Endothelial cell of umbilical vein (primary cell): ENCODE results near the gene ABCC4. TPM values are rescaled to one million over a fixed set of nuclear protein-coding genes. Genes with fewer than 3 reads are reported as not detected.

ENCODE experiments used
- BruUV-seq: library from RNA; stranded (reverse); fragments of 400-500 nt; replicated peaks from 2 replicates; lab custom pipeline; 2021; lab: Mats Ljungman, UMichigan
- CTCF ChIA-PET: fragments of 300-600, 350-600 bp; sonication (Branson Sonifier 250); formaldehyde crosslinking; loops from one replicate; lab custom pipeline; 2021; ENCODE audit warnings: antibody characterized with exemption, inconsistent platforms; lab: Charles Lee
- POLR2A ChIA-PET: fragments of 300-600, 350-600 bp; sonication (Branson Sonifier 250); formaldehyde crosslinking; loops from one replicate; lab custom pipeline; 2021; ENCODE audit warnings: antibody characterized with exemption, inconsistent platforms; lab: Charles Lee
- DNase-seq: peaks from one replicate; pipeline ENCODE4 v3.0.0-alpha.2; 2011; ENCODE audit warnings: low read depth, low spot score
- FAIRE-seq: peaks from 2 replicates; lab custom pipeline; 2011; peaks lifted over from hg19 to GRCh38; lab: Jason Lieb, UNC
- H2AFZ ChIP-seq: 2 replicates; pipeline ENCODE4 v1.6.0; 2012; ENCODE audit warnings: low read depth, low read length, control low read depth, inconsistent platforms
- H3K27ac ChIP-seq: 2 replicates; pipeline ENCODE4 v1.5.1; 2011; ENCODE audit warnings: low read depth, mild to moderate bottlenecking, control low read depth, low read length, moderate library complexity; ENCODE audit not compliant: insufficient read depth
- H3K27me3 ChIP-seq, 2 experiments: 2 replicates each; pipeline versions ENCODE4 v1.6.0 to v1.6.1; 2011; ENCODE audit warnings: low read length in 2 of 2, mixed read lengths in 1 of 2; ENCODE audit not compliant: control insufficient read depth in 2 of 2, insufficient read depth in 2 of 2
- H3K36me3 ChIP-seq, 2 experiments: 2 replicates in 1 of 2; 3 replicates in 1 of 2; pipeline ENCODE4 v1.5.1; 2011; ENCODE audit warnings: low read length in 2 of 2, mild to moderate bottlenecking in 1 of 2, moderate library complexity in 1 of 2; ENCODE audit not compliant: control insufficient read depth in 2 of 2, insufficient read depth in 2 of 2; ENCODE audit errors: extremely low read depth in 1 of 2
- H3K4me1 ChIP-seq: 3 replicates; pipeline ENCODE4 v1.5.1; 2011; ENCODE audit warnings: mild to moderate bottlenecking, low read length; ENCODE audit not compliant: control insufficient read depth, insufficient read depth; ENCODE audit errors: extremely low read depth
- H3K4me2 ChIP-seq: 2 replicates; pipeline ENCODE4 v1.6.1; 2011; ENCODE audit warnings: low read length, control low read depth, mixed read lengths; ENCODE audit not compliant: insufficient read depth
- H3K4me3 ChIP-seq, 3 experiments: fragments of 200-600 bp in 1 of 3; sonication (generic), shearing (Covaris generic) in 1 of 3; replicated peaks in 1 of 3; 2 replicates each; pipeline ENCODE4 v1.5.1; 2011 to 2016; ENCODE audit warnings: control low read depth in 3 of 3, low read length in 3 of 3, mild to moderate bottlenecking in 2 of 3, inconsistent platforms in 1 of 3, low read depth in 1 of 3, moderate library complexity in 1 of 3; ENCODE audit not compliant: insufficient read depth in 1 of 3
- H3K79me2 ChIP-seq: 2 replicates; pipeline ENCODE4 v1.6.0; 2012; ENCODE audit warnings: low read length, inconsistent platforms; ENCODE audit not compliant: control insufficient read depth, insufficient read depth
- H3K9ac ChIP-seq: replicated peaks from 2 replicates; pipeline ENCODE3; 2011; ENCODE audit warnings: low read length, control low read depth; ENCODE audit not compliant: insufficient read depth; ENCODE audit errors: extremely low read depth
- H3K9me1 ChIP-seq: replicated peaks from 3 replicates; pipeline ENCODE4 v1.6.0; 2011; ENCODE audit warnings: mild to moderate bottlenecking, low read length; ENCODE audit not compliant: control insufficient read depth, insufficient read depth; ENCODE audit errors: extremely low read depth
- H3K9me3 ChIP-seq: replicated peaks from 2 replicates; pipeline ENCODE4 v1.5.1; 2012; ENCODE audit warnings: low read length, inconsistent platforms; ENCODE audit not compliant: control insufficient read depth, insufficient read depth
- H4K20me1 ChIP-seq: replicated peaks from 2 replicates; pipeline ENCODE3; 2011; ENCODE audit warnings: mild to moderate bottlenecking, low read length; ENCODE audit not compliant: control insufficient read depth, insufficient read depth; ENCODE audit errors: extremely low read depth
- CTCF ChIP-seq, 2 donors: IDR thresholded peaks; 1 replicate in 1 of 2; 2 replicates in 1 of 2; pipeline ENCODE4 v1.5.1; 2011; ENCODE audit warnings: low read length in 2 of 2, mild to moderate bottlenecking in 2 of 2, moderate library complexity in 2 of 2, control low read depth in 1 of 2, inconsistent platforms in 1 of 2, low read depth in 1 of 2; ENCODE audit not compliant: insufficient read depth in 1 of 2; ENCODE audit errors: extremely low read depth in 1 of 2
- EZH2 ChIP-seq: IDR thresholded peaks from 2 replicates; pipeline ENCODE4 v1.6.1; 2012; ENCODE audit warnings: borderline replicate concordance, low read depth, mild to moderate bottlenecking, moderate library complexity, low read length, inconsistent platforms; ENCODE audit not compliant: severe bottlenecking
- FOS ChIP-seq: IDR thresholded peaks from 2 replicates; pipeline ENCODE4 v1.6.1; 2011; ENCODE audit warnings: mild to moderate bottlenecking, low read length, moderate library complexity, borderline replicate concordance; ENCODE audit not compliant: insufficient read depth
- JUN ChIP-seq: IDR thresholded peaks from 2 replicates; pipeline ENCODE4 v1.6.1; 2011; ENCODE audit warnings: borderline replicate concordance, low read depth; ENCODE audit not compliant: insufficient read length, insufficient read depth
- MAX ChIP-seq: IDR thresholded peaks from 2 replicates; pipeline ENCODE4 v1.6.1; 2011; ENCODE audit not compliant: insufficient read depth, insufficient read length
- MYC ChIP-seq: IDR thresholded peaks from one replicate; pipeline ENCODE4 v1.6.1; 2011; ENCODE audit warnings: mild to moderate bottlenecking, low read depth, low read length
- POLR2A ChIP-seq: IDR thresholded peaks from 2 replicates; pipeline ENCODE4 v1.6.1; 2012; ENCODE audit warnings: low read depth, mild to moderate bottlenecking, control low read depth, low read length
- POLR2AphosphoS5 ChIP-seq: IDR thresholded peaks from 2 replicates; pipeline ENCODE4 v1.6.1; 2012; ENCODE audit warnings: low read depth, mild to moderate bottlenecking, control low read depth, low read length, moderate library complexity; ENCODE audit not compliant: insufficient read depth
- dilution Hi-C: fragments of 300-500 bp; cut with MboI; formaldehyde crosslinking; loops from one replicate; pipeline ENCODE4 v1.15.0; 2019; ENCODE audit warnings: low sequenced_read_pairs; ENCODE audit not compliant: extremely low pct_ligation_motif_present
- intact Hi-C: fragments of 100-400 bp; cut with micrococcal nuclease; formaldehyde crosslinking; loops from one replicate; pipeline ENCODE4 v1.10.0; 2022
- polyA plus RNA-seq, 4 experiments: library from polyadenylated mRNA; depleted of rRNA in 3 of 4; stranded (reverse) in 3 of 4; unstranded in 1 of 4; fragments of >200 nt; gene quantifications; 2 replicates each; pipeline versions ENCODE4 v1.2.1 to v1.2.3, GENCODE V29; 2011 to 2012; ENCODE audit warnings: missing spikeins in 1 of 4
- total RNA-seq: library from RNA; stranded (reverse); gene quantifications from 2 replicates; pipeline ENCODE4 v1.2.3, GENCODE V29; 2021

The ABCC4 gene
- total and polyA plus RNA-seq, 2 donors (not counting 3 experiments of a cell fraction or from before 2014, with no cell fraction given) = 9.2 to 15.9 TPM

- H3K27ac ChIP-seq = no peak overlapping the region
- no peaks in the 10 kb centered on the region for H3K9me3 ChIP-seq
- no peaks in the 10 kb centered on the region for H3K79me2 ChIP-seq
- no peak overlapping the region for H3K9ac ChIP-seq
- H3K4me3 ChIP-seq = no peak overlapping the region
- H3K27me3 ChIP-seq = no peaks in the 10 kb centered on the region
- FAIRE-seq = no peak
- dilution Hi-C loops (no loop called here), intact Hi-C loops (no loop called here)
- no peaks in the 10 kb centered on the region for H3K9me1 ChIP-seq
- no TSS peak for BruUV-seq
- TF ChIP-seq EZH2 (no peak), CTCF (IDR thresholded peaks at IDR 0.05; ENCODE audit: extremely low read depth in 1 of 2, insufficient read depth in 1 of 2, low read depth in 1 of 2, low read length in 2 of 2) (no peak), POLR2A (no peak)
- ChIA-PET CTCF (no interaction called here), POLR2A (interaction anchor here (0.7 kb wide), 1 partner anchor 212 kb away, joined by 8 read pairs; no protein-coding TSS in a partner anchor)
- H4K20me1 ChIP-seq = no peaks in the 10 kb centered on the region
- H3K36me3 ChIP-seq = no peaks in the 10 kb centered on the region
- H3K4me1 ChIP-seq = peaks cover 6% of the 10 kb centered on the region
- H3K4me2 ChIP-seq = no peak overlapping the region
- H2AFZ ChIP-seq = no peak overlapping the region
- no peak for DNase-seq
Measured at GRCh38 chr13:95217920-95218830, 83.1 kb downstream of the ABCC4 start.

- no peaks in the 10 kb centered on the region for H3K79me2 ChIP-seq
- H3K4me2 ChIP-seq = no peak overlapping the region
- no TSS peak for BruUV-seq
- H3K4me3 ChIP-seq = no peak overlapping the region
- FAIRE-seq = no peak
- no peak for DNase-seq
- dilution Hi-C loops (no loop called here), intact Hi-C loops (no loop called here)
- TF ChIP-seq CTCF (IDR thresholded peaks at IDR 0.05; ENCODE audit: extremely low read depth in 1 of 2, insufficient read depth in 1 of 2, low read depth in 1 of 2, low read length in 2 of 2) (no peak), MYC (no peak), POLR2AphosphoS5 (no peak), MAX (no peak), POLR2A (no peak), JUN (no peak), EZH2 (no peak), FOS (no peak)
- no peaks in the 10 kb centered on the region for H4K20me1 ChIP-seq
- H3K36me3 ChIP-seq = no peaks in the 10 kb centered on the region
- H3K9me3 ChIP-seq = no peaks in the 10 kb centered on the region
- H2AFZ ChIP-seq = no peak overlapping the region
- H3K27ac ChIP-seq = no peak overlapping the region
- H3K9me1 ChIP-seq = no peaks in the 10 kb centered on the region
- ChIA-PET CTCF (interaction anchor here (0.9 to 1.6 kb wide), 7 partner anchors 10 to 165 kb away, joined by 3 to 6 read pairs (median 4); no protein-coding TSS in a partner anchor), POLR2A (no interaction called here)
- H3K4me1 ChIP-seq = peaks cover 9% of the 10 kb centered on the region
- H3K9ac ChIP-seq = no peak overlapping the region
- no peaks in the 10 kb centered on the region for H3K27me3 ChIP-seq
Measured at GRCh38 chr13:95216182-95216581, 85.1 kb downstream of the ABCC4 start.
